HepG2 (cell line): Measurements from ENCODE around the gene TCAP. TPM values are rescaled to one million over a fixed set of nuclear protein-coding genes. Genes with fewer than 3 reads are reported as not detected.
A peak's percentile ranks its signal among the peaks of the same experiment; 100 is the strongest.

Source experiments
- ASH2L ChIP-seq: fragments of 300-600, 200-600 bp; sonication (generic); IDR thresholded peaks from 2 replicates; pipeline ENCODE4 v1.7.0; 2017; ENCODE audit warnings: low read depth, mild to moderate bottlenecking, moderate library complexity, mixed read lengths, low read length; ENCODE audit not compliant: insufficient read length
- HOXA7 ChIP-seq: sonication (generic); formaldehyde crosslinking; IDR thresholded peaks from 2 replicates; pipeline ENCODE4 v1.8.1; 2022; ENCODE audit warnings: mild to moderate bottlenecking, missing genetic modification reagents, moderate library complexity
- ISL2 ChIP-seq: sonication (generic); formaldehyde crosslinking; IDR thresholded peaks from 2 replicates; pipeline ENCODE4 v1.5.0; 2020; ENCODE audit warnings: missing genetic modification reagents
- JUND ChIP-seq: sonication (generic); formaldehyde crosslinking; IDR thresholded peaks from 2 replicates; pipeline ENCODE4 v1.8.0; 2022; ENCODE audit warnings: mild to moderate bottlenecking, missing genetic modification reagents
- KDM5B ChIP-seq: sonication (generic); formaldehyde crosslinking; IDR thresholded peaks from 2 replicates; pipeline ENCODE4 v1.4.0; 2020; ENCODE audit warnings: missing genetic modification reagents, mild to moderate bottlenecking, borderline replicate concordance
- MAF1 ChIP-seq: sonication (generic); formaldehyde crosslinking; IDR thresholded peaks from 2 replicates; pipeline ENCODE4 v1.5.0; 2020; ENCODE audit warnings: missing genetic modification reagents, borderline replicate concordance
- NAIF1 ChIP-seq: sonication (generic); formaldehyde crosslinking; IDR thresholded peaks from 2 replicates; pipeline ENCODE4 v1.5.0; 2020; ENCODE audit warnings: mild to moderate bottlenecking, missing genetic modification reagents, borderline replicate concordance
- NR1H2 ChIP-seq: sonication (generic); formaldehyde crosslinking; IDR thresholded peaks from 2 replicates; pipeline ENCODE4 v1.8.1; 2022; ENCODE audit warnings: low read depth, missing genetic modification reagents, borderline replicate concordance
- SAP130 ChIP-seq: IDR thresholded peaks from 2 replicates; pipeline ENCODE4 v1.6.1; 2016; ENCODE audit warnings: low read depth
- SMAD3 ChIP-seq: sonication (generic); formaldehyde crosslinking; IDR thresholded peaks from 2 replicates; pipeline ENCODE4 v1.4.0; 2020; ENCODE audit warnings: missing genetic modification reagents
- SNRNP70 ChIP-seq: fragments of 200-400 bp; formaldehyde crosslinking; IDR thresholded peaks from 2 replicates; pipeline ENCODE4 v1.6.1; 2017; ENCODE audit warnings: mild to moderate bottlenecking, low read depth, low read length, moderate library complexity
- SPEN ChIP-seq: sonication (generic); formaldehyde crosslinking; IDR thresholded peaks from 2 replicates; pipeline ENCODE4 v1.5.1; 2020; ENCODE audit warnings: low read depth, mild to moderate bottlenecking, missing genetic modification reagents
- TEAD3 ChIP-seq: optimal IDR thresholded peaks from 2 replicates; pipeline ENCODE3; 2016; ENCODE audit warnings: borderline replicate concordance
- TFDP1 ChIP-seq: IDR thresholded peaks from 2 replicates; pipeline ENCODE4 v1.6.1; 2016; ENCODE audit warnings: missing compliant biosample characterization, missing genetic modification reagents, borderline replicate concordance
- TOE1 ChIP-seq: sonication (generic); formaldehyde crosslinking; IDR thresholded peaks from 2 replicates; pipeline ENCODE4 v1.4.0; 2020; ENCODE audit warnings: mild to moderate bottlenecking, missing genetic modification reagents
- WIZ ChIP-seq: sonication (generic); formaldehyde crosslinking; IDR thresholded peaks from 2 replicates; pipeline ENCODE4 v1.5.1; 2020; ENCODE audit warnings: mild to moderate bottlenecking, missing genetic modification reagents
- ZBTB42 ChIP-seq: sonication (generic); formaldehyde crosslinking; IDR thresholded peaks from 2 replicates; pipeline ENCODE4 v1.5.0; 2020; ENCODE audit warnings: mild to moderate bottlenecking, missing genetic modification reagents
- ZFP36 ChIP-seq: fragments of 150-350 bp; IDR thresholded peaks from 2 replicates; pipeline ENCODE4 v1.6.1; 2018; ENCODE audit warnings: borderline replicate concordance, low read length, low read depth; ENCODE audit not compliant: partially characterized antibody
- ZFX ChIP-seq: sonication (generic); formaldehyde crosslinking; IDR thresholded peaks from 2 replicates; pipeline ENCODE4 v1.4.0; 2020; ENCODE audit warnings: mild to moderate bottlenecking, low read depth, missing genetic modification reagents, moderate library complexity
- ZNF329 ChIP-seq: sonication (generic); formaldehyde crosslinking; IDR thresholded peaks from 2 replicates; pipeline ENCODE4 v1.9.0; 2021; ENCODE audit warnings: low read depth, mild to moderate bottlenecking, missing genetic modification reagents
- ZNF577 ChIP-seq: sonication (generic); formaldehyde crosslinking; IDR thresholded peaks from 2 replicates; pipeline ENCODE4 v1.4.0; 2020; ENCODE audit warnings: mild to moderate bottlenecking, low read depth, missing genetic modification reagents, borderline replicate concordance
- ZNF615 ChIP-seq: sonication (generic); formaldehyde crosslinking; IDR thresholded peaks from 2 replicates; pipeline ENCODE4 v1.5.0; 2020; ENCODE audit warnings: mild to moderate bottlenecking, missing genetic modification reagents, borderline replicate concordance
- ZNF713 ChIP-seq: sonication (generic); formaldehyde crosslinking; IDR thresholded peaks from 2 replicates; pipeline ENCODE4 v1.4.0; 2020; ENCODE audit warnings: mild to moderate bottlenecking, missing genetic modification reagents
- ZNF891 ChIP-seq: sonication (generic); formaldehyde crosslinking; IDR thresholded peaks from 2 replicates; pipeline ENCODE4 v1.5.0; 2020; ENCODE audit warnings: mild to moderate bottlenecking, missing genetic modification reagents
- polyA plus RNA-seq, 8 experiments: library from polyadenylated mRNA; depleted of rRNA in 3 of 8; stranded (reverse) in 7 of 8; unstranded in 1 of 8; fragments of >200 nt; fragmentation: Illumina TruSeq in 4 of 8; extraction: Trizol in 4 of 8; gene quantifications; 2 replicates each; pipeline versions ENCODE4 v1.2.1 to v1.2.3, GENCODE V29; 2011 to 2016; ENCODE audit warnings: low read depth in 4 of 8, missing spikeins in 1 of 8, mixed read lengths in 1 of 8; ENCODE audit not compliant: insufficient read depth in 1 of 8
- total RNA-seq, 5 experiments: library from RNA; depleted of rRNA; stranded (reverse); fragments of >200 nt; fragmentation: Illumina TruSeq; extraction: Trizol; gene quantifications; 2 replicates each; pipeline ENCODE4 v1.2.3, GENCODE V29; 2016; ENCODE audit warnings: low read depth in 1 of 5
- TF ChIP-seq, protein P1 (sequence below): IDR thresholded peaks from 2 replicates; pipeline ENCODE4 v1.6.1; 2016; ENCODE audit warnings: low read depth, borderline replicate concordance
- TF ChIP-seq, protein P2 (sequence below): IDR thresholded peaks from 2 replicates; pipeline ENCODE4 v1.6.1; 2016; ENCODE audit warnings: control low read depth
- TF ChIP-seq, protein P3 (sequence below): sonication (generic); formaldehyde crosslinking; IDR thresholded peaks from 2 replicates; pipeline ENCODE4 v1.5.0; 2020; ENCODE audit warnings: mild to moderate bottlenecking, missing genetic modification reagents

TCAP gene
- total and polyA plus RNA-seq, 2 of the 13 experiments (the other 11 are each of a cell fraction or from before 2014, with no cell fraction given) = 0.24 to 0.65 TPM

- TF ChIP-seq HOXA7 (CRISPR knock-in tag) (no peak), TFDP1 (CRISPR knock-in tag) (0 out of 2 replicates have a peak, but pooled peaks have one; percentile 15), NR1H2 (no peak), TEAD3 (CRISPR knock-in tag) (peak; percentile 47), TOE1 (no peak), ZNF615 (CRISPR knock-in tag) (no peak), ASH2L (peak; percentile 23), JUND (CRISPR knock-in tag) (no peak), ZNF329 (CRISPR knock-in tag) (no peak), SNRNP70 (no peak), SPEN (CRISPR knock-in tag) (peak; percentile 68), MAF1 (no peak), ZFX (CRISPR knock-in tag) (peak; percentile 89), KDM5B (no peak), SAP130 (CRISPR knock-in tag) (peak; percentile 71), ZNF891 (CRISPR knock-in tag) (no peak), ZBTB42 (CRISPR knock-in tag) (no peak), ZFP36 (no peak), ZNF577 (CRISPR knock-in tag) (no peak), WIZ (no peak; the same call in 1 of the 2 replicates), ISL2 (no peak), NAIF1 (CRISPR knock-in tag) (no peak), ZNF713 (no peak), SMAD3 (CRISPR knock-in tag) (no peak)
- TF ChIP-seq, protein P1, sequence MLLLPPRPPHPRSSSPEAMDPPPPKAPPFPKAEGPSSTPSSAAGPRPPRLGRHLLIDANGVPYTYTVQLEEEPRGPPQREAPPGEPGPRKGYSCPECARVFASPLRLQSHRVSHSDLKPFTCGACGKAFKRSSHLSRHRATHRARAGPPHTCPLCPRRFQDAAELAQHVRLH (CRISPR knock-in tag) = no peak; the same call in 1 of the 2 replicates
- TF ChIP-seq, protein P2, sequence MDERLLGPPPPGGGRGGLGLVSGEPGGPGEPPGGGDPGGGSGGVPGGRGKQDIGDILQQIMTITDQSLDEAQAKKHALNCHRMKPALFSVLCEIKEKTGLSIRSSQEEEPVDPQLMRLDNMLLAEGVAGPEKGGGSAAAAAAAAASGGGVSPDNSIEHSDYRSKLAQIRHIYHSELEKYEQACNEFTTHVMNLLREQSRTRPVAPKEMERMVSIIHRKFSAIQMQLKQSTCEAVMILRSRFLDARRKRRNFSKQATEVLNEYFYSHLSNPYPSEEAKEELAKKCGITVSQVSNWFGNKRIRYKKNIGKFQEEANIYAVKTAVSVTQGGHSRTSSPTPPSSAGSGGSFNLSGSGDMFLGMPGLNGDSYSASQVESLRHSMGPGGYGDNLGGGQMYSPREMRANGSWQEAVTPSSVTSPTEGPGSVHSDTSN = no peak
- TF ChIP-seq, protein P3, sequence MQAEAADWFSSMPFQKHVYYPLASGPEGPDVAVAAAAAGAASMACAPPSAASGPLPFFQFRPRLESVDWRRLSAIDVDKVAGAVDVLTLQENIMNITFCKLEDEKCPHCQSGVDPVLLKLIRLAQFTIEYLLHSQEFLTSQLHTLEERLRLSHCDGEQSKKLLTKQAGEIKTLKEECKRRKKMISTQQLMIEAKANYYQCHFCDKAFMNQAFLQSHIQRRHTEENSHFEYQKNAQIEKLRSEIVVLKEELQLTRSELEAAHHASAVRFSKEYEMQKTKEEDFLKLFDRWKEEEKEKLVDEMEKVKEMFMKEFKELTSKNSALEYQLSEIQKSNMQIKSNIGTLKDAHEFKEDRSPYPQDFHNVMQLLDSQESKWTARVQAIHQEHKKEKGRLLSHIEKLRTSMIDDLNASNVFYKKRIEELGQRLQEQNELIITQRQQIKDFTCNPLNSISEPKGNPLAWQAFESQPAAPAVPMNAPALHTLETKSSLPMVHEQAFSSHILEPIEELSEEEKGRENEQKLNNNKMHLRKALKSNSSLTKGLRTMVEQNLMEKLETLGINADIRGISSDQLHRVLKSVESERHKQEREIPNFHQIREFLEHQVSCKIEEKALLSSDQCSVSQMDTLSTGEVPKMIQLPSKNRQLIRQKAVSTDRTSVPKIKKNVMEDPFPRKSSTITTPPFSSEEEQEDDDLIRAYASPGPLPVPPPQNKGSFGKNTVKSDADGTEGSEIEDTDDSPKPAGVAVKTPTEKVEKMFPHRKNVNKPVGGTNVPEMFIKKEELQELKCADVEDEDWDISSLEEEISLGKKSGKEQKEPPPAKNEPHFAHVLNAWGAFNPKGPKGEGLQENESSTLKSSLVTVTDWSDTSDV (CRISPR knock-in tag) = no peak
These were observed 12.4 kb upstream of the TCAP start (continued) for GRCh38 chr17:39652587-39653315.
